Measurements from ENCODE around the gene TGDS. TPM values are rescaled to one million over a fixed set of nuclear protein-coding genes. Genes with fewer than 3 reads are reported as not detected.
"Not testable (repeated sequence)": the region's sequence is repeated elsewhere in the genome, so short reads cannot be mapped to it uniquely, and the experiment has no call there.

The TGDS gene
- total RNA-seq, 1 donor from 2014 or later = 12.9 TPM

- Mint-ChIP-seq H3K27ac (no peak overlapping the region), H3K4me3 (ENCODE audit: low read depth) (no peak overlapping the region), H3K9me3 (ENCODE audit: low read depth) (peaks cover 3% of the 10 kb centered on the region), H3K4me1 (ENCODE audit: low read depth) (peaks cover 2% of the 10 kb centered on the region), H3K36me3 (ENCODE audit: insufficient read depth) (no peaks in the 10 kb centered on the region), H3K27me3 (peaks cover 13% of the 10 kb centered on the region)
- TF ChIP-seq CTCF (IDR thresholded peaks at IDR 0.05; ENCODE audit: unreplicated experiment) = no peak
- no peak for DNase-seq (ENCODE audit: low spot score, unreplicated experiment)
Measured at GRCh38 chr13:94535775-94536174, 60.2 kb downstream of the TGDS start.

GRCh38 chr13:94535231-94535630 lies 60.7 kb downstream of the TGDS start:
- Mint-ChIP-seq H3K27me3 (peaks cover 12% of the 10 kb centered on the region), H3K36me3 (ENCODE audit: insufficient read depth) (no peaks in the 10 kb centered on the region), H3K4me3 (ENCODE audit: low read depth) (no peak overlapping the region), H3K4me1 (ENCODE audit: low read depth) (peaks cover 2% of the 10 kb centered on the region), H3K9me3 (ENCODE audit: low read depth) (peaks cover 3% of the 10 kb centered on the region), H3K27ac (no peak overlapping the region)
- TF ChIP-seq CTCF (IDR thresholded peaks at IDR 0.05; ENCODE audit: unreplicated experiment) = no peak
- DNase-seq (ENCODE audit: low spot score, unreplicated experiment) = no peak

DNA sequence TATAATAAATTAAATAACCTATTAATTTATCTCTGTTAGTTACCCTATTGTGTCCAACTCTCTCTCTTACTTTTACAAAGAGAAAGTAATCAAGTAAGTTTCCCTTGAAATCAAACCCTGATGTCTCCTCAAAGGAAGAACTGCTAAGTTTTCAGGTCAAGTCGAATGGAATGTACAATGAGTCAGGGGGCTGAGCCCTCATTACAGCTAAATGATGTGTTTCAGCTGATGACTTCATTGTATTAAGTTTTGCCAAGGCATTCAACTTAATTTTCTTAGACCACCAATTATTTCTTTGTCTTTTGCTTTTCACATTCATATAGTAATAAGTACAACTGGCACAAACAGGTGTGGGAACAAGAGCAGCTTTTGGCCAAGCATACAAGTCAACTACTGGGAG lies 61.8 kb downstream of the TGDS start:
- H3K36me3 Mint-ChIP-seq (ENCODE audit: insufficient read depth) = no peaks in the 10 kb centered on the region
- H3K4me1 Mint-ChIP-seq (ENCODE audit: low read depth) = peaks cover 2% of the 10 kb centered on the region
- peaks cover 10% of the 10 kb centered on the region for H3K9me3 Mint-ChIP-seq (ENCODE audit: low read depth)
- TF ChIP-seq CTCF (IDR thresholded peaks at IDR 0.05; ENCODE audit: unreplicated experiment) = no peak
- H3K27me3 Mint-ChIP-seq = peaks cover 11% of the 10 kb centered on the region
- no peak for DNase-seq (ENCODE audit: low spot score, unreplicated experiment)
- H3K4me3 Mint-ChIP-seq (ENCODE audit: low read depth) = no peak overlapping the region
- H3K27ac Mint-ChIP-seq = no peak overlapping the region

GRCh38 chr13:94532278-94532677 lies 63.7 kb downstream of the TGDS start:
- H3K9me3 Mint-ChIP-seq (ENCODE audit: low read depth) = peaks cover 11% of the 10 kb centered on the region
- H3K4me3 Mint-ChIP-seq (ENCODE audit: low read depth); H3K27ac Mint-ChIP-seq; DNase-seq (ENCODE audit: low spot score, unreplicated experiment); H3K36me3 Mint-ChIP-seq (ENCODE audit: insufficient read depth); H3K4me1 Mint-ChIP-seq (ENCODE audit: low read depth); H3K27me3 Mint-ChIP-seq: not testable (repeated sequence)

DNA sequence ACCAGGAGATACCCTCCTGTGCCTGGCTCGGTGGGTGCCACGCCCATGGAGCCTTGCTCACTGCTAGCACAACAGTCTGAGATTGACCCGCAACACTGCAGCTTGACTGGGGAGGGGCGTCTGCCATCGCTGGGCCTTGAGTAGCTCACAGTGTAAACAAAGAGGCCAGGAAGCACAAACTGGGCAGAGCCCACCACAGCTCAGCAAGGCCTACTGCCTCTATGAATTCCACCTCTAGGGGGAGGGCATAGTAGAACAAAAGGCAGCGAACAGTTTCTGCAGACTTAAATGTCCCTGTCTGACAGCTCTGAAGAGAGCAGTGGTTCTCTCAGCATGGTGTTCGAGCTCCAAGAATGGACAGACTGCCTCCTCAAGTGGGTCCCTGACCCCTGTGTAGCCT lies 69.0 kb downstream of the TGDS start:
- H3K27ac Mint-ChIP-seq; H3K36me3 Mint-ChIP-seq (ENCODE audit: insufficient read depth); DNase-seq (ENCODE audit: low spot score, unreplicated experiment); H3K27me3 Mint-ChIP-seq; H3K4me3 Mint-ChIP-seq (ENCODE audit: low read depth); H3K4me1 Mint-ChIP-seq (ENCODE audit: low read depth): not testable (repeated sequence)
- peak; percentile 11 for TF ChIP-seq CTCF (IDR thresholded peaks at IDR 0.05; ENCODE audit: unreplicated experiment)
- H3K9me3 Mint-ChIP-seq (ENCODE audit: low read depth) = peaks cover 11% of the 10 kb centered on the region

DNA sequence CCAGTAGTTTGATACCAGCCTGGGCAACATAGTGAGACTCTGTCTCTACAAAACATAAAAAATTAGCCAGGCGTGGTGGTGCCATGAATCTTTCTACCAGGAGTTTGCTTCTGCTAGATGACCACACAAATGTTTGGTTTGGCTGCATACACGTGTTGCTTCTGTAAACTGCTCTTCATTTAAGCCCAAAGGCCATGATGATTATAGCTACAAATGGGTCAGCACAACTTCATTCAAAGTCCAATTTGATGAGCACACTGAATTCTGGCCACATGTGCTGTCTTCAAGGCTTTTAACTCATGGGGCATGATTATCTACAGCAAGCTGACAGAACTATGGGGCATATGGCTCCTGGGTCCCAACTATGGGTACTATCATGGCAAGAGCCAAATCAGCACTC lies 70.2 kb downstream of the TGDS start:
- Mint-ChIP-seq H3K9me3 (ENCODE audit: low read depth) (peaks cover 8% of the 10 kb centered on the region), H3K27ac (no peak overlapping the region)
- no peak for TF ChIP-seq CTCF (IDR thresholded peaks at IDR 0.05; ENCODE audit: unreplicated experiment)

More for the DNA sequence above, 70.2 kb downstream of the TGDS start:
- DNase-seq (ENCODE audit: low spot score, unreplicated experiment) = no peak
- Mint-ChIP-seq H3K27me3 (peaks cover 3% of the 10 kb centered on the region), H3K4me3 (ENCODE audit: low read depth) (no peak overlapping the region), H3K36me3 (ENCODE audit: insufficient read depth) (no peaks in the 10 kb centered on the region), H3K4me1 (ENCODE audit: low read depth) (no peaks in the 10 kb centered on the region)
